Activated CD4-positive, alpha-beta T cell treated with anti-CD3 and anti-CD28 coated beads for 24 hours (primary cell): ENCODE results near the gene CMA1.

Experiments
- DNase-seq, 2 donors: peaks; one replicate each; pipeline ENCODE4 v3.0.0-alpha.2; 2020; ENCODE audit warnings: low read depth in 2 of 2

Gene CMA1

GRCh38 chr14:24465805-24466204, 42.3 kb downstream of the CMA1 start:
- DNase-seq = no peak

GRCh38 chr14:24465368-24465767, 42.7 kb downstream of the CMA1 start:
- DNase-seq = no peak

- DNase-seq = no peak
Observed at GRCh38 chr14:24463884-24464785, 43.9 kb downstream of the CMA1 start.

GRCh38 chr14:24463017-24463883, 44.8 kb downstream of the CMA1 start:
- no peak for DNase-seq

- DNase-seq = no peak
Observed at GRCh38 chr14:24461336-24461735, 46.7 kb downstream of the CMA1 start.

GRCh38 chr14:24459331-24459730, 48.7 kb downstream of the CMA1 start:
- no peak for DNase-seq

GRCh38 chr14:24458736-24459135, 49.3 kb downstream of the CMA1 start:
- DNase-seq = no peak

- DNase-seq = no peak
Observed at GRCh38 chr14:24456980-24457379, 51.1 kb downstream of the CMA1 start.
